NCI-H345 treated with DMSO at 0.1 percent for 48 hours (cell line): Measurements from ENCODE around the gene COQ7.

Experiments
- DNase-seq: peaks from one replicate; lab custom pipeline; 2025; ENCODE audit not compliant: unreplicated experiment; lab: John Stamatoyannopoulos, UW

The COQ7 gene

GRCh38 chr16:19067349-19068236, at the start of gene COQ7:
COQ7 (plus strand) TSS chr16:19067614; CDS start chr16:19067665, 51 bp downstream.
- DNase-seq = peak; percentile 99

GRCh38 chr16:19020689-19021088, 46.7 kb upstream of the COQ7 start:
- DNase-seq = no peak

- no peak for DNase-seq
Observed at GRCh38 chr16:19021747-19022146, 45.7 kb upstream of the COQ7 start.

GRCh38 chr16:19027416-19027815, 40.0 kb upstream of the COQ7 start:
- DNase-seq = no peak

- no peak for DNase-seq
Observed at GRCh38 chr16:19029980-19030379, 37.4 kb upstream of the COQ7 start.

GRCh38 chr16:19031738-19032137, 35.7 kb upstream of the COQ7 start:
- DNase-seq = no peak

- DNase-seq = peak; percentile 15
Observed at GRCh38 chr16:19033761-19034160, 33.7 kb upstream of the COQ7 start.

GRCh38 chr16:19040400-19040799, 27.0 kb upstream of the COQ7 start:
- no peak for DNase-seq

GRCh38 chr16:19044769-19045168, 22.6 kb upstream of the COQ7 start:
- no peak for DNase-seq

- no peak for DNase-seq
Observed at GRCh38 chr16:19046062-19046461, 21.4 kb upstream of the COQ7 start.

- no peak for DNase-seq
Observed at GRCh38 chr16:19062706-19063105, 4.7 kb upstream of the COQ7 start.

- no peak for DNase-seq
Observed at GRCh38 chr16:19066988-19067348, 446 bp upstream of the COQ7 start.

- DNase-seq = no peak
Observed at GRCh38 chr16:19068237-19068815, 912 bp downstream of the COQ7 start.

GRCh38 chr16:19071811-19072777, 4.7 kb downstream of the COQ7 start:
- no peak for DNase-seq

GRCh38 chr16:19073344-19073743, 5.9 kb downstream of the COQ7 start:
- no peak for DNase-seq

GRCh38 chr16:19073863-19074262, 6.4 kb downstream of the COQ7 start:
- no peak for DNase-seq

- DNase-seq = no peak
Observed at GRCh38 chr16:19075511-19075910, 8.1 kb downstream of the COQ7 start.

- no peak for DNase-seq
Observed at GRCh38 chr16:19077879-19078278, 10.5 kb downstream of the COQ7 start.

- DNase-seq = no peak
Observed at GRCh38 chr16:19083670-19084069, 16.3 kb downstream of the COQ7 start.

GRCh38 chr16:19084139-19084538, 16.7 kb downstream of the COQ7 start:
- DNase-seq = no peak

GRCh38 chr16:19084879-19085278, 17.5 kb downstream of the COQ7 start:
- no peak for DNase-seq
